Measurements from ENCODE around the gene A2M. TPM values are rescaled to one million over a fixed set of nuclear protein-coding genes. Genes with fewer than 3 reads are reported as not detected.

Gene A2M
- total and polyA plus RNA-seq, 10 of the 15 experiments (the other 5 are each of a cell fraction or from before 2014, with no cell fraction given): 0.03 to 3.5 (median 0.20) TPM; not detected in 5

GRCh38 chr12:9156119-9156518 lies 40.4 kb upstream of the A2M start (continued):
- TF ChIP-seq, protein P1, sequence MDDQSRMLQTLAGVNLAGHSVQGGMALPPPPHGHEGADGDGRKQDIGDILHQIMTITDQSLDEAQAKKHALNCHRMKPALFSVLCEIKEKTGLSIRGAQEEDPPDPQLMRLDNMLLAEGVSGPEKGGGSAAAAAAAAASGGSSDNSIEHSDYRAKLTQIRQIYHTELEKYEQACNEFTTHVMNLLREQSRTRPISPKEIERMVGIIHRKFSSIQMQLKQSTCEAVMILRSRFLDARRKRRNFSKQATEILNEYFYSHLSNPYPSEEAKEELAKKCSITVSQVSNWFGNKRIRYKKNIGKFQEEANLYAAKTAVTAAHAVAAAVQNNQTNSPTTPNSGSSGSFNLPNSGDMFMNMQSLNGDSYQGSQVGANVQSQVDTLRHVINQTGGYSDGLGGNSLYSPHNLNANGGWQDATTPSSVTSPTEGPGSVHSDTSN (IDR thresholded peaks at IDR 0.05; ENCODE audit: insufficient replicate concordance, low read depth, low read length): no peak
- TF ChIP-seq ZNF384 (IDR thresholded peaks at IDR 0.05; ENCODE audit: borderline replicate concordance, low read depth, low read length) (no peak), E2F4 (IDR thresholded peaks at IDR 0.05; ENCODE audit: low read depth, low read length) (no peak), BACH1 (IDR thresholded peaks at IDR 0.05; ENCODE audit: borderline replicate concordance) (no peak), CTCF (IDR thresholded peaks at IDR 0.05 in 2 of 3, conservative IDR thresholded peaks at IDR 0.05 in 1 of 3; ENCODE audit: control insufficient read depth in 2 of 3, extremely low read depth in 1 of 3, insufficient read depth in 1 of 3, low read depth in 3 of 3, low read length in 3 of 3) (no peak), CBX5 (IDR thresholded peaks at IDR 0.05; ENCODE audit: low read depth) (no peak), CBFB (IDR thresholded peaks at IDR 0.05; ENCODE audit: low read depth) (no peak), GABPA (IDR thresholded peaks at IDR 0.05; ENCODE audit: low read depth) (no peak), LARP7 (IDR thresholded peaks at IDR 0.05) (no peak), BCL11A (IDR thresholded peaks at IDR 0.05; ENCODE audit: low read depth, low read length) (no peak), RELA (IDR thresholded peaks at IDR 0.05; ENCODE audit: borderline replicate concordance, partially characterized antibody) (no peak), YBX1 (IDR thresholded peaks at IDR 0.05) (no peak), ZNF207 (IDR thresholded peaks at IDR 0.05; ENCODE audit: borderline replicate concordance) (no peak), SP1 (IDR thresholded peaks at IDR 0.05; ENCODE audit: low read depth, low read length) (no peak)
